Measurements from ENCODE around the gene ISG20. TPM values are rescaled to one million over a fixed set of nuclear protein-coding genes. Genes with fewer than 3 reads are reported as not detected.
A peak's percentile ranks its signal among the peaks of the same experiment; 100 is the strongest.

Gene ISG20
- total and polyA plus RNA-seq, 2 donors (not counting 1 experiment from before 2014, with no cell fraction given): 190 to 232 TPM

DNA sequence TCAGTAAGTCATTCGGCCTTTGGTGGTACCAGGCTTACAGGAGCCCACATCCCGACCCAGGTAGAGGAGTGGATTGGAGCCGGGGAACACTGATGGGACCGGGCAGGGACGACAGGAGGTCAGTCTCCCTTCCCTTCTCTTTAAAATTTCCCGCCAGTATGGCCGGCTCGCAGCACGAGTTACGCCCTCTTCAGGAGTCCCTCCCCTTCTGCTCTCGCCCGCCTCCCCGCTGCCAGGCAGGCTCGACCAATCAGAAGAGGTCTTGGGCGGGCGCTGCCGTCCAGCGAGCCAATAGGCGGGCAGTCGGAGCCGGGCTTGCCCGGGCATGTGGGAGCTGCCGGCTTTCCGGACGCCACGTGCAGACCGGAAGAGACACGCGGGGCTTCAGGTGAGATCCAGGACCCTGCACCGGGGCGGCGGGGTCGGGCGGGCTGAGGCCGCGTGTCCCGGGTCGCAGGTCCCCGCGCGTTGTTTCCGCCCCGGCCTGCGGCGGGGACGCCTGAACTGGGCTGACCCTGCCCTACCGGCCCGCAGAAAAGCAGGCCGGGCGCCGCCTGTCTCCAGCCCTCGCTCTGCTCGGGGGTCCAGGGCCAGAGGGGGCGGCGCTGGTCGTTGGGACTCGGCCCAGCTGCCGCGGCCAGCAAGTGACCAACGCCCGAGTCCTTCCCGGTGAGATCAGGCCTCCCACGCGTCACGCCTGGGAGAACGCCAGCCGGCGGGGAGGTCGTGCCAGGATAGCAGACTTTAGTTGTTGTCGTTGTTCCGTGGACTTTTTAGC, 17.6 kb upstream of the ISG20 start, which contains the start of gene AEN:
Gene AEN (plus strand): TSS at position 346 of the 778 bp plus-strand sequence. CDS start 4,870 bp downstream, outside the sequence.
- ChIA-PET CTCF (interaction anchor here (0.8 to 2.2 kb wide), 6 partner anchors 14 to 213 kb away, joined by 3 to 21 read pairs (median 6); no protein-coding TSS in a partner anchor), POLR2A (interaction anchor here (1.4 kb wide), 2 partner anchors 17 to 38 kb away, joined by 3 to 4 read pairs; no protein-coding TSS in a partner anchor)
- peak within 1 kb of the TSS; percentile 81 for H2AFZ ChIP-seq (ENCODE audit: insufficient read depth, low read depth, low read length, poor library complexity, severe bottlenecking)
- no peaks in the 10 kb centered on the region for H3K9me3 ChIP-seq (ENCODE audit: control extremely low read depth in 1 of 3, control insufficient read depth in 2 of 3, insufficient read depth in 1 of 3, low read length in 2 of 3)
- H3K27me3 Mint-ChIP-seq: peaks cover 4% of the 10 kb centered on the region
- peaks cover 6% of the 10 kb centered on the region for H4K20me1 ChIP-seq (ENCODE audit: control insufficient read depth, insufficient read depth, low read length, poor library complexity, severe bottlenecking)
- intact Hi-C loops (cut with micrococcal nuclease): loop anchor here (1.0 to 10.0 kb wide), 4 partner anchors 154 to 956 kb away; partner anchors contain the start of genes ABHD2, MRPL46, MRPS11 and TICRR
- H3K4me2 ChIP-seq (replicated peaks; ENCODE audit: low read depth, low read length, poor library complexity, severe bottlenecking): peak within 1 kb of the TSS; percentile 95
- peak within 1 kb of the TSS; percentile 94 for H3K27ac Mint-ChIP-seq
- WGBS (ENCODE audit: insufficient coverage): under 1% methylated on average over 71 of the region's 71 CpGs
- H3K4me3 Mint-ChIP-seq: peak within 1 kb of the TSS; percentile 85
- peak within 1 kb of the TSS; percentile 72 to 86 for H3K27ac ChIP-seq (ENCODE audit: low read length in 2 of 2)
- TF ChIP-seq EZH2 (IDR thresholded peaks at IDR 0.05; ENCODE audit: borderline replicate concordance, insufficient read depth, low read depth, low read length, poor library complexity, severe bottlenecking): no peak
- TF ChIP-seq, protein P1, sequence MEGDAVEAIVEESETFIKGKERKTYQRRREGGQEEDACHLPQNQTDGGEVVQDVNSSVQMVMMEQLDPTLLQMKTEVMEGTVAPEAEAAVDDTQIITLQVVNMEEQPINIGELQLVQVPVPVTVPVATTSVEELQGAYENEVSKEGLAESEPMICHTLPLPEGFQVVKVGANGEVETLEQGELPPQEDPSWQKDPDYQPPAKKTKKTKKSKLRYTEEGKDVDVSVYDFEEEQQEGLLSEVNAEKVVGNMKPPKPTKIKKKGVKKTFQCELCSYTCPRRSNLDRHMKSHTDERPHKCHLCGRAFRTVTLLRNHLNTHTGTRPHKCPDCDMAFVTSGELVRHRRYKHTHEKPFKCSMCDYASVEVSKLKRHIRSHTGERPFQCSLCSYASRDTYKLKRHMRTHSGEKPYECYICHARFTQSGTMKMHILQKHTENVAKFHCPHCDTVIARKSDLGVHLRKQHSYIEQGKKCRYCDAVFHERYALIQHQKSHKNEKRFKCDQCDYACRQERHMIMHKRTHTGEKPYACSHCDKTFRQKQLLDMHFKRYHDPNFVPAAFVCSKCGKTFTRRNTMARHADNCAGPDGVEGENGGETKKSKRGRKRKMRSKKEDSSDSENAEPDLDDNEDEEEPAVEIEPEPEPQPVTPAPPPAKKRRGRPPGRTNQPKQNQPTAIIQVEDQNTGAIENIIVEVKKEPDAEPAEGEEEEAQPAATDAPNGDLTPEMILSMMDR (IDR thresholded peaks at IDR 0.05): no peak
- peaks cover 47% of the 10 kb centered on the region for H3K4me1 Mint-ChIP-seq
- no peaks in the 10 kb centered on the region for H3K9me3 Mint-ChIP-seq (ENCODE audit: insufficient read depth)
- H3K27me3 ChIP-seq (replicated peaks in 1 of 4; ENCODE audit: control extremely low read depth in 1 of 4, control insufficient read depth in 3 of 4, insufficient read depth in 4 of 4, low read length in 3 of 4): peaks cover 0 to 3% (median 0%) of the 10 kb centered on the region in 4 experiments
- H3K4me1 ChIP-seq (ENCODE audit: control insufficient read depth in 2 of 2, insufficient read depth in 2 of 2, low read length in 2 of 2): peaks cover 36 to 50% of the 10 kb centered on the region in 2 donors
- ATAC-seq (ENCODE audit: low read depth) (peak; percentile 97), DNase-seq (peak; percentile 96)
- H3K79me2 ChIP-seq (ENCODE audit: control insufficient read depth, insufficient read depth, low read length): peaks cover 53% of the 10 kb centered on the region
- peak within 1 kb of the TSS; percentile 56 to 88 (median 80) for H3K4me3 ChIP-seq (ENCODE audit: control extremely low read depth in 1 of 5, extremely low read depth in 1 of 5, insufficient read depth in 1 of 5, low read depth in 2 of 5, low read length in 4 of 5)
- peaks cover 0 to 3% of the 10 kb centered on the region in 2 experiments for H3K36me3 ChIP-seq (replicated peaks in 1 of 2; ENCODE audit: control extremely low read depth in 1 of 2, control insufficient read depth in 1 of 2, extremely low read depth in 1 of 2, insufficient read depth in 2 of 2, low read length in 1 of 2)
- H3K9ac ChIP-seq (ENCODE audit: low read length): peak within 1 kb of the TSS; percentile 80

All from B cell (primary cell).